AG09319 (cell line): ENCODE measurements around the gene SVOP.
"Not testable (repeated sequence)": the region's sequence is repeated elsewhere in the genome, so short reads cannot be mapped to it uniquely, and the experiment has no call there.

Experiments
- DNase-seq: peaks from one replicate; pipeline ENCODE4 v3.0.0-alpha.2; 2010; ENCODE audit warnings: low read depth; ENCODE audit errors: extremely low read depth
- TF ChIP-seq, protein P1 (sequence below): IDR thresholded peaks from 2 replicates; pipeline ENCODE4 v1.5.1; 2011; ENCODE audit warnings: low read depth, mild to moderate bottlenecking, inconsistent platforms, low read length, moderate library complexity

The SVOP gene

DNA sequence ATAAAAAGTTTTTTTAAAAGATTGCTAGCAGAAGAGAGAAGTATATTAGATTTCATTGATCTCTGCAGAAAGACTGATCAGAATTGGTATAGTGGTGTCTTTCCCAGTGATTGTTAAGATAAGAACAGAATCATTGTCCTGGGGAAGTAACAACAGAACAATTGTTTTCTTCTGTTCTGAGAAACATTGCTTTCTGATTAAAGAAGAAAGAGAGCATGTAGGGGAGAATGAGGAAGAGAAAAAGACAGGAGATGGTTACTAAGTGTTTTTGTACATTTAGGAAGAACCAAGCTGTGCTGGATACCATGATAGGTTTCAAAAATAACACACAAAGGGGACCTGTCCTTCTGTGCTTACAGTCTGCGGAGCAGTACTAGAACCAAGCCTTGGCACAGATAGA is 36.5 kb upstream of the SVOP start:
- TF ChIP-seq, protein P1, sequence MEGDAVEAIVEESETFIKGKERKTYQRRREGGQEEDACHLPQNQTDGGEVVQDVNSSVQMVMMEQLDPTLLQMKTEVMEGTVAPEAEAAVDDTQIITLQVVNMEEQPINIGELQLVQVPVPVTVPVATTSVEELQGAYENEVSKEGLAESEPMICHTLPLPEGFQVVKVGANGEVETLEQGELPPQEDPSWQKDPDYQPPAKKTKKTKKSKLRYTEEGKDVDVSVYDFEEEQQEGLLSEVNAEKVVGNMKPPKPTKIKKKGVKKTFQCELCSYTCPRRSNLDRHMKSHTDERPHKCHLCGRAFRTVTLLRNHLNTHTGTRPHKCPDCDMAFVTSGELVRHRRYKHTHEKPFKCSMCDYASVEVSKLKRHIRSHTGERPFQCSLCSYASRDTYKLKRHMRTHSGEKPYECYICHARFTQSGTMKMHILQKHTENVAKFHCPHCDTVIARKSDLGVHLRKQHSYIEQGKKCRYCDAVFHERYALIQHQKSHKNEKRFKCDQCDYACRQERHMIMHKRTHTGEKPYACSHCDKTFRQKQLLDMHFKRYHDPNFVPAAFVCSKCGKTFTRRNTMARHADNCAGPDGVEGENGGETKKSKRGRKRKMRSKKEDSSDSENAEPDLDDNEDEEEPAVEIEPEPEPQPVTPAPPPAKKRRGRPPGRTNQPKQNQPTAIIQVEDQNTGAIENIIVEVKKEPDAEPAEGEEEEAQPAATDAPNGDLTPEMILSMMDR: no peak
- no peak for DNase-seq

DNA sequence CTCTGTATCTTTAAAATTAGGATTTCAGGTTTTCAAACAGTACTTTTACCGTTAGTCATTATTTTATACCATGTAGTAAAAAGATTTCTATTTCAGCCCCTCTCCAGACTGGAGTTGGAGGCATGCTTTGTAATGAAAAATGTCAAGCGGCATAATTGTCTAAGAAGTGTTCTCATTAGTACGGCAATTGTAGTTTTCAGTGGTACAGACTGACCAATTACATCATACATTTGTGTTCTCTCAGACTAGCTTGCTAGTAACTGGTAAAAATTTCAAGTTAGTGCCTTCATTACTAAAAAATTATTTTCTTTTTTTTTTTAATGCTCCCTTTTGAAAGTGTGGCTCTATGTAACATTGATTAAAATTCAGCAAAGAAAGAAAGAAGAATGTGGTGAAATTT is 36.0 kb upstream of the SVOP start:
- DNase-seq: no peak
- TF ChIP-seq, protein P1: no peak

DNA sequence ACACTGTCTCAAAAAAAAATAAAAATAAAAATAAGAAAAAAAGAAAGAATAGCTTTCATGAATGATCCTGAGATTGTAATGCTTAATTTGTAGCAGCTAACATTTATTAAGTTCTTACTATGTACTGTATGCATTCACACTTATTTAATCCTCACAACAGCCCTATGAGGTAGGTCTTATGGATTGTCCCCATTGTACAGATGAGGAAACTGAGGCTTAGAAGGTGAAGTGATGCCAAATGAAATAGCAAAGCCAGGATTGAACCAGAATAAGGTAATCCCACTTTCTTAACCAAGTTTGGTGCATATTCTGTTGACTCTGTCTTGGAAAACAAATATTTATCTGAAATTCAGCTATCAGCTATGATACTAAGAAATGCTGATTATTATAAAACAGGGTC is 33.7 kb upstream of the SVOP start:
- DNase-seq: no peak
- TF ChIP-seq, protein P1: no peak

DNA sequence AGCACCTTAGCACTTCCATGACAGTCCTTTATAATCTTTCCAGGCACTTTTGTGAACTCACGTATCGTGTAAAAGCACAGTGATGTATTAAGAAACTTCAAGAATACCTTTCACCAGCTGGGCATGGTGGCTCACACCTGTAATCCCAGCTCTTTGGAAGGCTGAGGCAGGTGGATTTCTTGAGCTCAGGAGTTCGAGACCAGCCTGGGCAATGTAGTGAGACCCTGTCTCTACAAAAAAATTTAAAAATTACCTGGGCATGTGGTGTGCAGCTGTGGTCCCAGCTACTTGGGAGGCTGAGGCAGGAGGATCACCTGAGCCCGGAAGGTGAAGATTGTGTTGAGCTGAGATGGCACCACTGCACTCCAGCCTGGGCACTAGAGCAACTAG is 33.3 kb upstream of the SVOP start:
- DNase-seq: not testable (repeated sequence)

DNA sequence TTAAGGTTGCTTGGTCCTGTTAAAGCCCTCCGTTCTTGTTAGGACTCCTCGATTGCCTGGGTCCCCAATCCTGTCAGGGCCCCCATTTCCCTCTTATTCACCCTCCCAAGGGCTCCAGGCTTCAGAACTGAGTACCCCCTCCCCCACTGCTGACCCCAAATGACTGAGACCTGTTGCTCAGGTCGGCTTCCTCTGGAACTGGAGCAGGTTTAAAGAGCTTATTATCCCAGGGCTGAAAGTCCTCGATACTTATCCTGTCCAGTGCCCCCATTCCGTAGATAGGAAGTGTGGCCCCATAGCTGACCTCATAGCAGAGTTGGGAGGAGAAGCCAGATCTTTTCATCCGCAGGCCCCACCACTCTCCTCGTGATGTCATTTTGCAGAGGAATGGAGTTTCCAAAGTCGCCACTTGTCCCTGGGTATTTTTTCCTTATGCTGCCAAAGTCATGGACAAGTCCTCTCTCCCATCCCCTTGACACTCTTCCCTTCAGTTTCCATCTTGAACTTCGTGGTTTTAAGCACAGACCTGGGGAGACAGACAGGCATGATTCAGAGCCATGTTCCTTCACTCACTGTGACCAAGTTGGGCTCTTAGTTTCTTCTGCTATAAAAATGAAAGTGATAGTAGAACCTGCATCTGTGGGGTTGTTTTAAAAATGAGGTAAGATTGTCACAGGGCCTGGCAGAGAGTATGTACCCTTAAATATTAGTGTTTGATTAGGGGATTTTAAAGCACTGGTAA is 32.7 kb upstream of the SVOP start:
- DNase-seq: no peak
- TF ChIP-seq, protein P1: no peak

DNA sequence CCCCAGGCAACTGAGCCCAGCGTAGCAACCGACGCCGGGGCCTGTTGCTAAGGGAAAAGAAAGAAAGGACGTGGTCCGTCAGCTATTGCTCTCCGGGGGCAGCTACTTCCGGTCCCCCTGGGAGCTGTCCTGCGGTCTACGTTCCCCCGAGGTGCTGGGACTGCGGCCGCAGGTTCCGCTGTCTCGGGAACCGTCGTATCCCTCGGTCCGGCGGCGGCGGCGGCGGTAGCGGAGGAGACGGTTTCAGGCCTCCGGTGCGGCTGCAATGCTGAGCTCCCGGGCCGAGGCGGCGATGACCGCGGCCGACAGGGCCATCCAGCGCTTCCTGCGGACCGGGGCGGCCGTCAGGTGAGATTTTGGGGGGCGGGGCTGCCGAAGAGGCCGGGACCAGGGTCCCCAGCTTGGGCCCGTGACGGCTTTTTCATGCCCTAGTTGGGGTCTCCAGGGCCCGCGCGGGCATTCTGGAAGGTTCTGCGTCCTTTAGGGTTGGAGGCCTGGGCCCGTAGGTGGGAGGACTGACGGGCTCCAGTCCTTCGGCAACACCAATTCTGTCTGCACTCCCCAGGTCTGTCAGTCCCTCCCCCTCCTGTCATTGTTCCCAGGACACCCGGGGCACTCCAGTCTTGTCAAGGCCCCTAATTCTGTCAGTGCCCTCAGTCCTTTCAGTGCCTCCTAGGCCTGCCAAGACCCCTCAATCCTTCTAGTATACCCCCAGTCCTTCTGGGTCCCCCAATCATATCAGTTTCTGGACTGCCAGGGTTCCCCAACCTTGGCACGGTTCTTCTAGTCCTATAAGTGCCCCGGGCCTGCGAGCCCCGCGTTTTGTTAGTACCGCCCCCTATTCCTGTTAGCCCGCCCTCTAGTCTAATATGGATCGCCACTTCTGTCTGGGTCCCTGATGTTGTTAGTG is 31.8 kb upstream of the SVOP start, which contains the start of gene USP30:
Gene USP30 (plus strand): TSS at position 163 of the 910 bp plus-strand sequence. CDS start 103 bp downstream, at position 266.
- TF ChIP-seq, protein P1: no peak
- peak; percentile 69 for DNase-seq

DNA sequence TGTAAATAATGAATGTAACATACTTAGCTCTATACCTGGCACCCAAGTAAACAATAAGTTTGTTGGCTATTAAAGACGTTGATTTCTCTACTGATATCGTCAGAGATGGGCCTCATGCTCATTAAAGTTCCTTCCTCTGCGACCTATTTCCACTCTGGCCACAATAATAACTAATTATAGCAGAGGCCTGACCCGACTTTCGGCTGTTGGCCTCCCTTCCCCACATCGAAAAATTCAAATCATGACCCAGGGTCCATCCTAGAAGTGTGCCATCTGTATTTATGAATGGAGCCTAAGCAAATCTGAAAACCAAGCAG is 31.2 kb upstream of the SVOP start:
- TF ChIP-seq, protein P1: no peak

DNA sequence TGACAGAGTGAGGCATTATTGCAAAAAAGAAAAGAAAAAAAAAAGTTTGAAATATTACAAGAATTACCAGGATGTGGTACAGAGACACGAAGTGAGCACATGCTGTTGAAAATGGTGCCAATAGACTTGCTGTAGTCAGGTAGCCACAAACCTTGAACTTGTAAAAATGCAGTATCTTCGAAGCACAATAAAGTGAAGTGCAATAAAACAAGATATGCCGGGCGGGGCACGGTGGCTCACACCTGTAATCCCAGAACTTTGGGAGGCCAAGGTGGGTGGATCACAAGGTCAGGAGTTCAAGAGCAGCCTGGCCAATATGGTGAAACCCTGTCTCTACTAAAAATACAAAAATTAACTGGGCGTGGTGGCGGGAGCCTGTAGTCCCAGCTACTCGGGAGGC is 28.9 kb upstream of the SVOP start:
- DNase-seq: not testable (repeated sequence)

More for the DNA sequence above, 31.2 kb upstream of the SVOP start:
- DNase-seq: no peak

DNA sequence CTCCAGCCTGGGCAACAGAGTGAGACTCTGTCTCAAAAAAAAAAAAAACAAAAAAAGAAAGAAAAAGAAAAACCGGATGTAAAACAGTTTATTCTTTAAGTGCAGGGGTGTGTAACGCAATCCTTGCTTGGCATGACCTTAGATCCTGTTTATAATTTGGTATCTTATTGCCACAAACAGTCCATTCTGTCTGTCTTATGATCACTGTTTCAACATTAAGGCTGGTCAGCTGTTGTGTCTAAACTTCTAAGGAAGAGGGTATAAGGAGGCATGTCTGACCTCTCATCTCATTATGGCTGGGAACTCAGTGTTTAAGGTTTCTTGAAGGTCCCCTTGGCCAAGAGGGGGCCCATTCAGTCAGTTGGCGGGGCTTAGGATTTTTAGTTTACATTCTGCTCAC is 27.8 kb upstream of the SVOP start:
- not testable (repeated sequence) for DNase-seq
